Measurements from ENCODE around the gene CNGA4.
A peak's percentile ranks its signal among the peaks of the same experiment; 100 is the strongest.

Gene CNGA4

DNA sequence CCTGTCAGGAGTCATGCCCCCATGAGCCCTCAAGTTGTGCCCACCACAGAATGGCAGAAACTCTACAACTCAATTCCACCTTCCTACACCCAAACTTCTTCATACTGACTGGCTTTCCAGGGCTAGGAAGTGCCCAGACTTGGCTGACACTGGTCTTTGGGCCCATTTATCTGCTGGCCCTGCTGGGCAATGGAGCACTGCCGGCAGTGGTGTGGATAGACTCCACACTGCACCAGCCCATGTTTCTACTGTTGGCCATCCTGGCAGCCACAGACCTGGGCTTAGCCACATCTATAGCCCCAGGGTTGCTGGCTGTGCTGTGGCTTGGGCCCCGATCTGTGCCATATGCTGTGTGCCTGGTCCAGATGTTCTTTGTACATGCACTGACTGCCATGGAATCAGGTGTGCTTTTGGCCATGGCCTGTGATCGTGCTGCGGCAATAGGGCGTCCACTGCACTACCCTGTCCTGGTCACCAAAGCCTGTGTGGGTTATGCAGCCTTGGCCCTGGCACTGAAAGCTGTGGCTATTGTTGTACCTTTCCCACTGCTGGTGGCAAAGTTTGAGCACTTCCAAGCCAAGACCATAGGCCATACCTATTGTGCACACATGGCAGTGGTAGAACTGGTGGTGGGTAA is 39.6 kb upstream of the CNGA4 start, which contains the start of gene OR52W1:
Gene OR52W1 (plus strand): TSS at position 51 of the 637 bp plus-strand sequence. CDS start 0 bp downstream, at position 51.
- no peak within 1 kb of the TSS for H3K4me3 ChIP-seq (ENCODE audit: low read depth, low read length)
- no peak for DNase-seq (ENCODE audit: low read depth)
- TF ChIP-seq POLR2A (IDR thresholded peaks at IDR 0.05; ENCODE audit: extremely low read depth, insufficient read length): no peak
- TF ChIP-seq, protein P1, sequence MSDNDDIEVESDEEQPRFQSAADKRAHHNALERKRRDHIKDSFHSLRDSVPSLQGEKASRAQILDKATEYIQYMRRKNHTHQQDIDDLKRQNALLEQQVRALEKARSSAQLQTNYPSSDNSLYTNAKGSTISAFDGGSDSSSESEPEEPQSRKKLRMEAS (IDR thresholded peaks at IDR 0.05; ENCODE audit: low read depth, low read length): no peak
- TF ChIP-seq MYC (IDR thresholded peaks at IDR 0.05; ENCODE audit: low read depth, low read length): no peak
- TF ChIP-seq, protein P2, sequence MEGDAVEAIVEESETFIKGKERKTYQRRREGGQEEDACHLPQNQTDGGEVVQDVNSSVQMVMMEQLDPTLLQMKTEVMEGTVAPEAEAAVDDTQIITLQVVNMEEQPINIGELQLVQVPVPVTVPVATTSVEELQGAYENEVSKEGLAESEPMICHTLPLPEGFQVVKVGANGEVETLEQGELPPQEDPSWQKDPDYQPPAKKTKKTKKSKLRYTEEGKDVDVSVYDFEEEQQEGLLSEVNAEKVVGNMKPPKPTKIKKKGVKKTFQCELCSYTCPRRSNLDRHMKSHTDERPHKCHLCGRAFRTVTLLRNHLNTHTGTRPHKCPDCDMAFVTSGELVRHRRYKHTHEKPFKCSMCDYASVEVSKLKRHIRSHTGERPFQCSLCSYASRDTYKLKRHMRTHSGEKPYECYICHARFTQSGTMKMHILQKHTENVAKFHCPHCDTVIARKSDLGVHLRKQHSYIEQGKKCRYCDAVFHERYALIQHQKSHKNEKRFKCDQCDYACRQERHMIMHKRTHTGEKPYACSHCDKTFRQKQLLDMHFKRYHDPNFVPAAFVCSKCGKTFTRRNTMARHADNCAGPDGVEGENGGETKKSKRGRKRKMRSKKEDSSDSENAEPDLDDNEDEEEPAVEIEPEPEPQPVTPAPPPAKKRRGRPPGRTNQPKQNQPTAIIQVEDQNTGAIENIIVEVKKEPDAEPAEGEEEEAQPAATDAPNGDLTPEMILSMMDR (IDR thresholded peaks at IDR 0.05; ENCODE audit: low read depth, low read length): no peak

DNA sequence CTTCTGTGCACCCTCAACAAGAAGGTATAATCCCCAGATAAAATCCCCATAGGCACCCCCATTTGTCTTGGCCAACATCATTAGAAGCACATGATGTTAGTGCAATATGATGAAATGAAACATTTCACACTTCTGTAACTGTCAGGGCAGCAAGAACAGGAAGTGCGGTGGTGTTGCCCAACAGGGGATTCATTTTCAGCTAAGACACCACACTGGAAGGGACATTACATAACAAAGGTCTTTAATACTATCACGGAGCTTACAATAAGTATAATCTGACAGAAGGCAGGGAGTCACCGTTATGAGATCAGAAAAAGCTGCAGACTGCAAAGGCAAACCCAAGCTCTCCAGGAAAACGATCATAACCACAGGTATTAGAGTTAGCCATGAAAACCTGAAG is 37.9 kb upstream of the CNGA4 start:
- peak overlapping the region; percentile 42 for H3K4me3 ChIP-seq (ENCODE audit: low read depth, low read length)
- DNase-seq (ENCODE audit: low read depth): peak; percentile 98
- TF ChIP-seq, protein P1 (IDR thresholded peaks at IDR 0.05; ENCODE audit: low read depth, low read length): peak; percentile 95
- TF ChIP-seq, protein P2 (IDR thresholded peaks at IDR 0.05; ENCODE audit: low read depth, low read length): no peak
- TF ChIP-seq MYC (IDR thresholded peaks at IDR 0.05; ENCODE audit: low read depth, low read length): peak; percentile 97
- no peak for TF ChIP-seq POLR2A (IDR thresholded peaks at IDR 0.05; ENCODE audit: extremely low read depth, insufficient read length)

DNA sequence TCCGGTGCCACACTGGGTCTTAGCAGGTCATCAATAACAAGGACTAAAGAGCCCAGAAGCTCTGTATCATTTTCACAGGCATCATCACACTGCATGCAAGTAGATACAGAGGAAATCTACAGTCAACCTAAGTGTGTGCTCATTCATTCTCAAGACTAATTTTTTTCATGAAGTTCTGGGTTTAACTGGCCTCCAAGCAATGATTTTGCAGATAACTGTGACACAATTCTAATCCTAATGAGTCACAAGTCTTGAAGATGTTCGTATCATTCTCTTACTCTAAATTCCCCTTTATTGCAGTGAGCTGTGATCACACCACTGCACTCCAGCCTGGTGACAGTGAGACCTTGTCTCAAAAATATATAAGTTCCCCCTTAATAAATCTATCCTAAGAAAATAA is 37.4 kb upstream of the CNGA4 start:
- TF ChIP-seq POLR2A (IDR thresholded peaks at IDR 0.05; ENCODE audit: extremely low read depth, insufficient read length): no peak
- TF ChIP-seq, protein P1 (IDR thresholded peaks at IDR 0.05; ENCODE audit: low read depth, low read length): 0 out of 2 replicates have a peak, but pooled peaks have one; percentile 13
- DNase-seq (ENCODE audit: low read depth): peak; percentile 77
- H3K4me3 ChIP-seq (ENCODE audit: low read depth, low read length): peak overlapping the region; percentile 42

DNA sequence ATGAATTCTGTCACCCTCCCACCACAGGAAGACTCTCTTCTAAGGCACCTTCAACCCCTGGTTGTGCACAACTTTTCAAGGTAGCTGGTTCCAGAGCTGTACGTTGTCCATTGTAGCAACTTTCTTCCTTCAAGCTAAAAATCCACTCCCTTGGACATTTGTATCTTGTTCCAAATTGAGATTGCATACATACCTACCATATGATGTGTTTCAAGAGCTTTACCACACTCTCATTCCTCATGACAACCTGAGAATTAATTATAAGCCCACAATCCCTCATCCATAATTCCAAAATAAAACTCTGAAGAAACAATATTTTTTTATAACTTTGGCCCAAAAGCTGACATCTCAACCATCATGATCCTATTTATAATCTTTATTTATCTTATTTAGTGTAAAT is 36.8 kb upstream of the CNGA4 start:
- H3K4me3 ChIP-seq (ENCODE audit: low read depth, low read length): no peak overlapping the region
- TF ChIP-seq POLR2A (IDR thresholded peaks at IDR 0.05; ENCODE audit: extremely low read depth, insufficient read length) (no peak), MYC (IDR thresholded peaks at IDR 0.05; ENCODE audit: low read depth, low read length) (no peak)
- TF ChIP-seq, protein P1 (IDR thresholded peaks at IDR 0.05; ENCODE audit: low read depth, low read length): no peak
- TF ChIP-seq, protein P2 (IDR thresholded peaks at IDR 0.05; ENCODE audit: low read depth, low read length): no peak
- DNase-seq (ENCODE audit: low read depth): peak; percentile 11

DNA sequence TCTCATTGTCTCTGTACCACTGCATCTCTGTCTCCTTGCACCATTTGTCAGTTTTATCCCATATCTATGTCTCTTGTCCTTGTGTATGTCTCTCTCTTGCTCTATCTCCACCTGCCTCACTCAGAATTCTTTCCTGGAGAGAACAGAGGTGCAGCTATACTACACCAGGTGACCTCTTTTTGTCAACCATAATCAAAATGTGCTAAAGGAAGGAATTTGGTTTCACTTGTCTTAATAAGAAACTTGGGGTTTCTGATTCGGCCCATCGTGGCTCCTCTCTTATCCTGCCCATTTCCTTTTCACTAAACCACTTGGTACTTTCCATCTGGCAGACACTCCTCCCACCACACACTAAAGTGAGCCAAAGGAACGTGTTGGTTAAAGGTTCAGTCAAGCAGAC is 35.6 kb upstream of the CNGA4 start:
- DNase-seq (ENCODE audit: low read depth): peak; percentile 42
- H3K4me3 ChIP-seq (ENCODE audit: low read depth, low read length): no peak overlapping the region
- TF ChIP-seq POLR2A (IDR thresholded peaks at IDR 0.05; ENCODE audit: extremely low read depth, insufficient read length): no peak
- TF ChIP-seq, protein P2 (IDR thresholded peaks at IDR 0.05; ENCODE audit: low read depth, low read length): no peak
- TF ChIP-seq MYC (IDR thresholded peaks at IDR 0.05; ENCODE audit: low read depth, low read length): no peak
- TF ChIP-seq, protein P1 (IDR thresholded peaks at IDR 0.05; ENCODE audit: low read depth, low read length): no peak

DNA sequence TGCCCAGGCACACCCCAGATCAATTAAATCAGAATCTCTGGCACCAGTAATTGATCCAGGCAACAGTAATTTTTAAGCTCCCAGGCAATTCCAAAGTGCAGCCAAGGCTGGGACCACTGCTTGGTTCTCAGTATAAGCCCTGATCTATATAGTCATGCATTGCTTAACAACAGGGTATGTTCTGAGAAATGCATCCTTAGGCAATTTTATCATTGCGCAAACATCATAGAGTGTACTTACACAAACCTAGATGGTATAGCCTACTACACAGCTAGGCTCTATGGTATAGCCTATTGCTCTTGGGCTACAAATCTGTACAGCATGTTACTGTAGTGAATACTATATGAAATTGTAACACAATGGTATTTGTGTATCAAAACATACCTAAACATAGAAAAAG is 34.2 kb upstream of the CNGA4 start:
- H3K4me3 ChIP-seq (ENCODE audit: low read depth, low read length): no peak overlapping the region
- DNase-seq (ENCODE audit: low read depth): peak; percentile 87
- TF ChIP-seq, protein P1 (IDR thresholded peaks at IDR 0.05; ENCODE audit: low read depth, low read length): no peak
- TF ChIP-seq MYC (IDR thresholded peaks at IDR 0.05; ENCODE audit: low read depth, low read length) (no peak), POLR2A (IDR thresholded peaks at IDR 0.05; ENCODE audit: extremely low read depth, insufficient read length) (no peak)
- TF ChIP-seq, protein P2 (IDR thresholded peaks at IDR 0.05; ENCODE audit: low read depth, low read length): no peak
